ENCODE results near the gene SNRPD2. TPM values are rescaled to one million over a fixed set of nuclear protein-coding genes. Genes with fewer than 3 reads are reported as not detected.

SNRPD2 gene
- polyA plus RNA-seq, 4 donors = 209 to 422 (median 250) TPM

DNA sequence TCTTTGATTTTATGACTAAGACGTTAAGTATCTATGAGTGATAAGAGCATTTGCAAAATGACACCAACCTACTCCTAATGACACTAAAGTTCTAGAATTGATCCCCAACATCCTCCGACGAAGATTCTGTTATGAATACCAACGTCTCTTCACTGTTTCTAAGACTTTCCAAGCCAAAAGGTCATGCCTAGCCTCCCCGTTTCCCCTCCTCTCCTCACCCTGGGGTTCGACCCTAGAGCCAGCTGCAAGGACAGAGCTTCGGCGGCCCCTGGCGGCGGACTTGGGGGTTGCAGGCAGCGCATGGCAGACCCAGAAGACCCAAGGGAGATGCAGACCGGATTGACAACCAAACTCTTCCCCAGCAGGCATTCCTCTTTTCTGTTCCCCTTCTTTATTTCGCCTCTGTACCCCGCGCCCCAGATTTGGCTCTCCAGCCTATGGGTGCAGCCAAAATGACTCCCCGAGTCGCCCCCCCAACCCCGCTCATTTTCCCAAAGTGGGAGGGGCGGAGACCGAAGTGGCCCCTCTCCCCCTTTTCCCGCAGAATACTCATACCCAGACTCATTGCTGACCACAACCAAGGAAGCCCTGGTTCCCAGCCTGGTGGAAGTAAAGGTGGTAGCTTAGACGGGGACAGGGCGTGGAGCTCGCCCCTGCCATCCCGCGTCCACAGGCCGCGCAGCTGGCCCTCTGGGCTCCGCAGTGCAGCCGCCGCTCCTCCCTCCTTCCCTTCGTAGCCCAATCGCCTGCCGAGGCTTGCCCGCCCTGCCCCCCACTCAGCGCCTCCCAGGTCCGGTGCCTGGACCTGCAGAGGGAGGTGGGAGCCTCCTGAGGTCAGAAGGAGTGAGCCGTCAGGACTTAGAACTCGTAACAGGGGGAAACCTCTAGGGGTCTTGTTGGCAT, 48.5 kb downstream of the SNRPD2 start:
- no peaks in the 10 kb centered on the region for H3K36me3 ChIP-seq (ENCODE audit: control insufficient read depth in 3 of 3, insufficient read depth in 2 of 3, low read depth in 1 of 3, low read length in 3 of 3)
- DNase-seq (peak; percentile 76 to 90), FAIRE-seq (no peak)
- 7 to 9% (median 8%) methylated on average over 38 to 39 of the region's 39 CpGs for WGBS, 3 donors
- H3K4me3 ChIP-seq (ENCODE audit: low read depth in 1 of 3, low read length in 3 of 3) = no peak overlapping the region
- H3K27ac ChIP-seq (ENCODE audit: low read depth in 1 of 3, low read length in 2 of 3) = no peak overlapping the region
- no peaks in the 10 kb centered on the region for H3K9me3 ChIP-seq (ENCODE audit: control insufficient read depth in 2 of 2, insufficient read depth in 1 of 2, low read depth in 1 of 2, low read length in 1 of 2)
- H3K27me3 ChIP-seq (ENCODE audit: control insufficient read depth in 3 of 3, insufficient read depth in 3 of 3, low read length in 3 of 3) = peaks cover 0 to 38% (median 2%) of the 10 kb centered on the region in 3 donors
- peaks cover 0 to 38% (median 6%) of the 10 kb centered on the region in 3 donors for H3K4me1 ChIP-seq (ENCODE audit: control insufficient read depth in 3 of 3, insufficient read depth in 2 of 3, low read depth in 1 of 3, low read length in 2 of 3)

DNA sequence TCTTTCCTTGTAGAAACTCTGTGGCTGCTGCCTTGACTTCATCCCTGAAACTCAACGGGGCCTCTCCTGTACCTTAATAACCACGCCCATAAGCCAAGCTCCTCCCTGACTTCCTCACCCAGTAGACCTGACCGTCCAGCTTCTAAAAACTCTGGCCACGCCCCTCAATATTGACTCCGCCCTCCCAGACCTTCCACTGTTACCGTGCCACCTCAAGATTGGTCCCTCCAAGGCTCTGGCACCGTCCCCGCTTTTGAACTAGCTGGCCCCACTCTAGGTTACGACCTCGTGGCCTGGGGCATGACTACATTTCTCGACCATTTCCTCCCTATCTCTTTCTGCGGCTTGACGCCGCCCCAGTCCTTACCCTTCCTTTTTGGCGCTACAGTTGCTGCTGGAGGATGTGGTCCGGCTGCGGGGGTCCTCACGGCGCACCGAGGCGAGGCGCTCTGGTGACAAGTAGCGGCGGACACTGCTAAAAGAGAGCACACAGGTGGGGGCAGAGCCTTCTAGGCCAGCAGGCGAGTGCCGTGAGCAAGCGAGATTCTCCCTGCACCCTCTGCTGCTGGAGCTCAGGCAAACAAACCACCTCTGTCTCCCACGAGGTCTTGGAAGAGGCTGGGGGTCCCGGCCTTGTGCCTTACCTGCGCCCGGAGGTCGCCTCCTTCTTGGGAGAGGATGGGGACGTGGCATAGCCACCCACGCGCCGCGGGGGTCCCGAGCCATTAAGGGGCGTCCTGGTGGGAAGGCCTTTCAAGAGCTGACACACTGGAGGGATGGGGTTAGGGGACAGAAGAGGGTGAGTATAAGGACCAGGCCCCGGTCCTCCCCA, 50.3 kb downstream of the SNRPD2 start:
- H3K27me3 ChIP-seq (ENCODE audit: control insufficient read depth in 3 of 3, insufficient read depth in 3 of 3, low read length in 3 of 3) = peaks cover 0 to 36% (median 2%) of the 10 kb centered on the region in 3 donors
- H3K36me3 ChIP-seq (ENCODE audit: control insufficient read depth in 3 of 3, insufficient read depth in 2 of 3, low read depth in 1 of 3, low read length in 3 of 3) = no peaks in the 10 kb centered on the region
- peak overlapping the region in 2 of 3 donors; percentile 13 to 24 for H3K4me3 ChIP-seq (ENCODE audit: low read depth in 1 of 3, low read length in 3 of 3)
- FAIRE-seq = no peak
- peak; percentile 87 to 92 for DNase-seq
- peak overlapping the region; percentile 4 to 75 (median 50) for H3K27ac ChIP-seq (ENCODE audit: low read depth in 1 of 3, low read length in 2 of 3)
- peaks cover 0 to 42% (median 6%) of the 10 kb centered on the region in 3 donors for H3K4me1 ChIP-seq (ENCODE audit: control insufficient read depth in 3 of 3, insufficient read depth in 2 of 3, low read depth in 1 of 3, low read length in 2 of 3)
- no peaks in the 10 kb centered on the region for H3K9me3 ChIP-seq (ENCODE audit: control insufficient read depth in 2 of 2, insufficient read depth in 1 of 2, low read depth in 1 of 2, low read length in 1 of 2)
- 1 to 3% (median 2%) methylated on average over 38 to 40 of the region's 40 CpGs for WGBS, 3 donors

GRCh38 chr19:45640849-45641273, 50.9 kb downstream of the SNRPD2 start:
- H3K27me3 ChIP-seq (ENCODE audit: control insufficient read depth in 3 of 3, insufficient read depth in 3 of 3, low read length in 3 of 3) = peaks cover 0 to 30% (median 2%) of the 10 kb centered on the region in 3 donors
- H3K27ac ChIP-seq (ENCODE audit: low read depth in 1 of 3, low read length in 2 of 3) = peak overlapping the region in 1 of 3 donors; percentile 75
- DNase-seq (no peak), FAIRE-seq (no peak)
- H3K9me3 ChIP-seq (ENCODE audit: control insufficient read depth in 2 of 2, insufficient read depth in 1 of 2, low read depth in 1 of 2, low read length in 1 of 2) = no peaks in the 10 kb centered on the region
- H3K36me3 ChIP-seq (ENCODE audit: control insufficient read depth in 3 of 3, insufficient read depth in 2 of 3, low read depth in 1 of 3, low read length in 3 of 3) = no peaks in the 10 kb centered on the region
- WGBS, 3 donors = 35 to 53% (median 35%) methylated on average over 17 of the region's 17 CpGs
- no peak overlapping the region for H3K4me3 ChIP-seq (ENCODE audit: low read depth in 1 of 3, low read length in 3 of 3)
- peaks cover 0 to 39% (median 6%) of the 10 kb centered on the region in 3 donors for H3K4me1 ChIP-seq (ENCODE audit: control insufficient read depth in 3 of 3, insufficient read depth in 2 of 3, low read depth in 1 of 3, low read length in 2 of 3)

GRCh38 chr19:45638930-45639729, 52.6 kb downstream of the SNRPD2 start, which contains the start of gene EML2:
Gene EML2 (minus strand): TSS chr19:45639397. CDS start chr19:45639376, 21 bp downstream.
- peaks cover 0 to 2% (median 0%) of the 10 kb centered on the region in 3 donors for H3K36me3 ChIP-seq (ENCODE audit: control insufficient read depth in 3 of 3, insufficient read depth in 2 of 3, low read depth in 1 of 3, low read length in 3 of 3)
- H3K4me3 ChIP-seq (ENCODE audit: low read depth in 1 of 3, low read length in 3 of 3) = peak within 1 kb of the TSS; percentile 55 to 85 (median 62)
- H3K27ac ChIP-seq (ENCODE audit: low read depth in 1 of 3, low read length in 2 of 3) = peak within 1 kb of the TSS in 2 of 3 donors; percentile 42 to 47
- WGBS, 3 donors = 0 to 3% (median 2%) methylated on average over 46 to 52 of the region's 52 CpGs
- DNase-seq (peak; percentile 66 to 79), FAIRE-seq (no peak)
- H3K4me1 ChIP-seq (ENCODE audit: control insufficient read depth in 3 of 3, insufficient read depth in 2 of 3, low read depth in 1 of 3, low read length in 2 of 3) = peaks cover 0 to 38% (median 6%) of the 10 kb centered on the region in 3 donors
- no peaks in the 10 kb centered on the region for H3K9me3 ChIP-seq (ENCODE audit: control insufficient read depth in 2 of 2, insufficient read depth in 1 of 2, low read depth in 1 of 2, low read length in 1 of 2)
- H3K27me3 ChIP-seq (ENCODE audit: control insufficient read depth in 3 of 3, insufficient read depth in 3 of 3, low read length in 3 of 3) = peaks cover 0 to 13% (median 0%) of the 10 kb centered on the region in 3 donors

DNA sequence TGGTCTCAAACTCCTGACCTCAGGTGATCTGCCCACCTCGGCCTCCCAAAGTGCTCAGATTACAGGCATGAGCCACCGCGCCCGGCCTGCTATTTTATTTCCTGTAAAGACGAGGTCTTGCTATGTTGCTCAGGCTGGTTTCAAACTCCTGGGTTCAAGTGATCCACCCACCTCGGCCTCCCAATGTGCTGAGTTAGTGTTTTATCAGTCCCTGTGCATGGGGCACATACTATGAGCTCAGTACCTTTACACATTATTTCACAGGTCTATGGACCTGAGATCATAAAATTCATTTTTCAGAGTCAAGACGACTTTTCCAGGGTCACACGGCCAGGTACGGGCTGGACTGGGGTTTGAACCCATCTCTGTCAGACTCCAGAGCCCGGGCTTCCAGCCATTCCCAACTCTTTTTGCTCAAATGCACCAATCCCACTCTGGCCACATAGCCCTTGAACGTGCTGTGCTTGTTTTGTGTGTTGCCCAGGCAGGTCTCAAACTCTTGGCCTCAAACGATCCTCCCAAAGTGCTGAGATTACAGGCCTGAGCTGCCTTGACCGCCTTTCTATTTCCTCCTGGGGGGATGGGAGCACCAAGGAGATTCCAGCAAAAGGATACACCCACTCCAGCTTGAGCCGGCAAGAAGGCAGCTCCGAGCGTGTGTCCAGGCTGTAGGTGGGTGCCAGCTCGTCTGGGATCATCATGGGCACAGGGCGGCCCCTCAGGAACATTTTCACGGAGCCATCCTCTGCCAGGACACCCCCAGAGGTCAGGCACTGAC, 53.7 kb downstream of the SNRPD2 start:
- Histone ChIP-seq H3K9me3 (ENCODE audit: control insufficient read depth in 2 of 2, insufficient read depth in 1 of 2, low read depth in 1 of 2, low read length in 1 of 2) (no peaks in the 10 kb centered on the region), H3K4me1 (ENCODE audit: control insufficient read depth in 3 of 3, insufficient read depth in 2 of 3, low read depth in 1 of 3, low read length in 2 of 3) (peaks cover 0 to 32% (median 6%) of the 10 kb centered on the region in 3 donors), H3K36me3 (ENCODE audit: control insufficient read depth in 3 of 3, insufficient read depth in 2 of 3, low read depth in 1 of 3, low read length in 3 of 3) (peaks cover 0 to 3% (median 0%) of the 10 kb centered on the region in 3 donors), H3K27me3 (ENCODE audit: control insufficient read depth in 3 of 3, insufficient read depth in 3 of 3, low read length in 3 of 3) (peaks cover 0 to 3% (median 0%) of the 10 kb centered on the region in 3 donors), H3K27ac (ENCODE audit: low read depth in 1 of 3, low read length in 2 of 3) (no peak overlapping the region), H3K4me3 (ENCODE audit: low read depth in 1 of 3, low read length in 3 of 3) (peak overlapping the region in 2 of 3 donors; percentile 55 to 85)
- DNase-seq (peak in 1 of 2 donors; percentile 40), FAIRE-seq (no peak)
- WGBS, 3 donors = 64 to 69% (median 66%) methylated on average over 17 to 19 of the region's 19 CpGs

Other genes with a start within 250 kb of the SNRPD2 start
- 10 to 100 TPM in 2 of 4 donors, 1 to 10 TPM in 1, under 1 TPM in 1; 0.89 to 82.1 (median 10.6) TPM for gene FOSB, start 224.0 kb downstream of the SNRPD2 start, polyA plus RNA-seq
- gene RTN2, start 194.9 kb downstream of the SNRPD2 start, polyA plus RNA-seq = 1 to 10 TPM; 1.6 to 9.1 (median 2.7) TPM
- 1 to 10 TPM in 3 of 4 donors, under 1 TPM in 1; 0.65 to 1.9 (median 1.5) TPM for gene PPM1N, start 193.5 kb downstream of the SNRPD2 start, polyA plus RNA-seq
- gene VASP, start 184.5 kb downstream of the SNRPD2 start, polyA plus RNA-seq = 100 to 1,000 TPM in 2 of 4 donors, 10 to 100 TPM in 2; 50.4 to 132 (median 111) TPM
- 1 to 10 TPM; 4.5 to 9.4 (median 6.4) TPM for gene OPA3, start 107.2 kb downstream of the SNRPD2 start, polyA plus RNA-seq
- gene GPR4, start 89.7 kb downstream of the SNRPD2 start, polyA plus RNA-seq = 1 to 10 TPM in 1 of 4 donors, under 1 TPM in 3; 0.22 to 3.8 (median 0.51) TPM
- gene EML2, start 52.6 kb downstream of the SNRPD2 start, polyA plus RNA-seq = 10 to 100 TPM; 18.9 to 39.9 (median 20.8) TPM
- gene GIPR, start 23.7 kb downstream of the SNRPD2 start, polyA plus RNA-seq = 1 to 10 TPM in 2 of 4 donors, under 1 TPM in 2; 0.67 to 9.1 (median 0.97) TPM
- 1 to 10 TPM; 4.1 to 8.7 (median 5.5) TPM for gene QPCTL, start 713 bp upstream of the SNRPD2 start, polyA plus RNA-seq
- 10 to 100 TPM in 1 of 4 donors, 1 to 10 TPM in 3; 5.4 to 16.6 (median 9.3) TPM for gene FBXO46, start 38.9 kb upstream of the SNRPD2 start, polyA plus RNA-seq
- gene MEIOSIN, start 41.5 kb upstream of the SNRPD2 start, polyA plus RNA-seq = not detected
- gene SIX5, start 77.3 kb upstream of the SNRPD2 start, polyA plus RNA-seq = 10 to 100 TPM in 1 of 4 donors, 1 to 10 TPM in 3; 1.6 to 12.4 (median 6.3) TPM
- 10 to 100 TPM; 12.7 to 42.2 (median 21.6) TPM for gene DMPK, start 90.5 kb upstream of the SNRPD2 start, polyA plus RNA-seq
- 10 to 100 TPM in 2 of 4 donors, 1 to 10 TPM in 2; 4.6 to 20.9 (median 11.9) TPM for gene DMWD, start 100.9 kb upstream of the SNRPD2 start, polyA plus RNA-seq
- gene RSPH6A, start 123.4 kb upstream of the SNRPD2 start, polyA plus RNA-seq = under 1 TPM in 2 of 4 donors, not detected in 2; 0.01 to 0.07 TPM
- 100 to 1,000 TPM in 1 of 4 donors, 10 to 100 TPM in 3; 64.8 to 106 (median 72.4) TPM for gene SYMPK, start 171.2 kb upstream of the SNRPD2 start, polyA plus RNA-seq
- 10 to 100 TPM; 15.7 to 33.6 (median 23.1) TPM for gene FOXA3, start 172.4 kb upstream of the SNRPD2 start, polyA plus RNA-seq
- 10 to 100 TPM; 14.5 to 22.5 (median 15.7) TPM for gene IRF2BP1, start 194.2 kb upstream of the SNRPD2 start, polyA plus RNA-seq
- 10 to 100 TPM in 1 of 4 donors, 1 to 10 TPM in 3; 4.8 to 10.7 (median 8.4) TPM for gene MYPOP, start 210.7 kb upstream of the SNRPD2 start, polyA plus RNA-seq
- not detected for gene NANOS2, start 222.8 kb upstream of the SNRPD2 start, polyA plus RNA-seq

Measured in small intestine (tissue), 7 donors.